ENCODE data around the gene SPIRE1. TPM values are rescaled to one million over a fixed set of nuclear protein-coding genes. Genes with fewer than 3 reads are reported as not detected.

SPIRE1 gene
- total and polyA plus RNA-seq, 4 donors, result 0.29 to 5.7 (median 3.2) TPM

GRCh38 chr18:12432881-12433280 lies 225.0 kb downstream of the SPIRE1 start:
- H3K27me3 ChIP-seq (ENCODE audit: control insufficient read depth in 4 of 4, insufficient read depth in 4 of 4, low read length in 3 of 4), result no peaks in the 10 kb centered on the region
- H3K36me3 ChIP-seq (ENCODE audit: control insufficient read depth in 4 of 4, insufficient read depth in 3 of 4, low read depth in 1 of 4, low read length in 3 of 4), result peaks cover 0 to 2% (median 0%) of the 10 kb centered on the region in 4 donors
- no peak overlapping the region for H3K9ac ChIP-seq (ENCODE audit: low read depth in 1 of 2, low read length in 2 of 2)
- no peaks in the 10 kb centered on the region for H3K9me3 ChIP-seq (ENCODE audit: control insufficient read depth in 4 of 4, low read length in 3 of 4)
- H3K4me3 ChIP-seq (ENCODE audit: low read depth in 1 of 3, low read length in 3 of 3), result no peak overlapping the region
- no peak for TF ChIP-seq TAF1 (conservative IDR thresholded peaks at IDR 0.05)
- TF ChIP-seq, protein P1, sequence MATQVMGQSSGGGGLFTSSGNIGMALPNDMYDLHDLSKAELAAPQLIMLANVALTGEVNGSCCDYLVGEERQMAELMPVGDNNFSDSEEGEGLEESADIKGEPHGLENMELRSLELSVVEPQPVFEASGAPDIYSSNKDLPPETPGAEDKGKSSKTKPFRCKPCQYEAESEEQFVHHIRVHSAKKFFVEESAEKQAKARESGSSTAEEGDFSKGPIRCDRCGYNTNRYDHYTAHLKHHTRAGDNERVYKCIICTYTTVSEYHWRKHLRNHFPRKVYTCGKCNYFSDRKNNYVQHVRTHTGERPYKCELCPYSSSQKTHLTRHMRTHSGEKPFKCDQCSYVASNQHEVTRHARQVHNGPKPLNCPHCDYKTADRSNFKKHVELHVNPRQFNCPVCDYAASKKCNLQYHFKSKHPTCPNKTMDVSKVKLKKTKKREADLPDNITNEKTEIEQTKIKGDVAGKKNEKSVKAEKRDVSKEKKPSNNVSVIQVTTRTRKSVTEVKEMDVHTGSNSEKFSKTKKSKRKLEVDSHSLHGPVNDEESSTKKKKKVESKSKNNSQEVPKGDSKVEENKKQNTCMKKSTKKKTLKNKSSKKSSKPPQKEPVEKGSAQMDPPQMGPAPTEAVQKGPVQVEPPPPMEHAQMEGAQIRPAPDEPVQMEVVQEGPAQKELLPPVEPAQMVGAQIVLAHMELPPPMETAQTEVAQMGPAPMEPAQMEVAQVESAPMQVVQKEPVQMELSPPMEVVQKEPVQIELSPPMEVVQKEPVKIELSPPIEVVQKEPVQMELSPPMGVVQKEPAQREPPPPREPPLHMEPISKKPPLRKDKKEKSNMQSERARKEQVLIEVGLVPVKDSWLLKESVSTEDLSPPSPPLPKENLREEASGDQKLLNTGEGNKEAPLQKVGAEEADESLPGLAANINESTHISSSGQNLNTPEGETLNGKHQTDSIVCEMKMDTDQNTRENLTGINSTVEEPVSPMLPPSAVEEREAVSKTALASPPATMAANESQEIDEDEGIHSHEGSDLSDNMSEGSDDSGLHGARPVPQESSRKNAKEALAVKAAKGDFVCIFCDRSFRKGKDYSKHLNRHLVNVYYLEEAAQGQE (IDR thresholded peaks at IDR 0.05), result no peak
- TF ChIP-seq JUND (IDR thresholded peaks at IDR 0.05), result no peak
- TF ChIP-seq, protein P2, sequence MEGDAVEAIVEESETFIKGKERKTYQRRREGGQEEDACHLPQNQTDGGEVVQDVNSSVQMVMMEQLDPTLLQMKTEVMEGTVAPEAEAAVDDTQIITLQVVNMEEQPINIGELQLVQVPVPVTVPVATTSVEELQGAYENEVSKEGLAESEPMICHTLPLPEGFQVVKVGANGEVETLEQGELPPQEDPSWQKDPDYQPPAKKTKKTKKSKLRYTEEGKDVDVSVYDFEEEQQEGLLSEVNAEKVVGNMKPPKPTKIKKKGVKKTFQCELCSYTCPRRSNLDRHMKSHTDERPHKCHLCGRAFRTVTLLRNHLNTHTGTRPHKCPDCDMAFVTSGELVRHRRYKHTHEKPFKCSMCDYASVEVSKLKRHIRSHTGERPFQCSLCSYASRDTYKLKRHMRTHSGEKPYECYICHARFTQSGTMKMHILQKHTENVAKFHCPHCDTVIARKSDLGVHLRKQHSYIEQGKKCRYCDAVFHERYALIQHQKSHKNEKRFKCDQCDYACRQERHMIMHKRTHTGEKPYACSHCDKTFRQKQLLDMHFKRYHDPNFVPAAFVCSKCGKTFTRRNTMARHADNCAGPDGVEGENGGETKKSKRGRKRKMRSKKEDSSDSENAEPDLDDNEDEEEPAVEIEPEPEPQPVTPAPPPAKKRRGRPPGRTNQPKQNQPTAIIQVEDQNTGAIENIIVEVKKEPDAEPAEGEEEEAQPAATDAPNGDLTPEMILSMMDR (IDR thresholded peaks at IDR 0.05; ENCODE audit: low read depth, low read length, missing input control), result no peak
- TF ChIP-seq HNF4G (IDR thresholded peaks at IDR 0.05), result no peak
- no peak for TF ChIP-seq EGR1 (IDR thresholded peaks at IDR 0.05; ENCODE audit: low read depth in 2 of 2)
- TF ChIP-seq RXRA (IDR thresholded peaks at IDR 0.05), result no peak
- TF ChIP-seq RAD21 (IDR thresholded peaks at IDR 0.05), result no peak
- no peak for TF ChIP-seq MAX (IDR thresholded peaks at IDR 0.05)
- TF ChIP-seq GABPA (IDR thresholded peaks at IDR 0.05 in 1 of 2, conservative IDR thresholded peaks at IDR 0.05 in 1 of 2), result no peak
- WGBS, result 98% methylated on average over 31 of the region's 31 CpGs
- H3K4me1 ChIP-seq (ENCODE audit: control insufficient read depth in 4 of 4, insufficient read depth in 4 of 4, low read length in 3 of 4), result no peaks in the 10 kb centered on the region
- no peak overlapping the region for H3K27ac ChIP-seq (ENCODE audit: low read depth in 1 of 2, low read length in 2 of 2)
- DNase-seq (ENCODE audit: low spot score), result no peak

DNA sequence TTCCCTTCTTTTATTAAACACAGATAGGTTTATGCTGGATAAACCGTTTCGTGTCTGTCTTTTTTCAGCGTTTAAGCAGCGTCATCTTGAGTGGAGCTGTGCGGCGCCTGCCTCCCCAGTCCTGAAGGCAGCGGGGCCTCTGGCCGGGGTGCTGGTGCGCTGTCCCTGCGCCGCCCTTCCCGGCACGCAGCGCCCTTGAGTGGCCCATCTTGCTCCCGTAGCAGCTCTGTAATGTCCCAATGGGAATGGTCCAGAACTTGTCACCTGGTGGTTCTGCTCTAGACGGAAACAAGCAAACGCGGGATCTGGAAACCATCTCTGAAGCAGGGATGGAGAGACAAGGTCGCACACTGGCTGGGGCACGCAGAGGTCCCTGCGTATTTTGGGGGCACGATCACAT lies 225.7 kb downstream of the SPIRE1 start:
- H3K36me3 ChIP-seq (ENCODE audit: control insufficient read depth in 4 of 4, insufficient read depth in 3 of 4, low read depth in 1 of 4, low read length in 3 of 4), result peaks cover 0 to 2% (median 0%) of the 10 kb centered on the region in 4 donors
- H3K9ac ChIP-seq (ENCODE audit: low read depth in 1 of 2, low read length in 2 of 2), result no peak overlapping the region
- H3K27ac ChIP-seq (ENCODE audit: low read depth in 1 of 2, low read length in 2 of 2), result no peak overlapping the region
- no peak for DNase-seq (ENCODE audit: low spot score)
- 97% methylated on average over 22 of the region's 22 CpGs for WGBS
- H3K4me3 ChIP-seq (ENCODE audit: low read depth in 1 of 3, low read length in 3 of 3), result no peak overlapping the region
- TF ChIP-seq, protein P3, sequence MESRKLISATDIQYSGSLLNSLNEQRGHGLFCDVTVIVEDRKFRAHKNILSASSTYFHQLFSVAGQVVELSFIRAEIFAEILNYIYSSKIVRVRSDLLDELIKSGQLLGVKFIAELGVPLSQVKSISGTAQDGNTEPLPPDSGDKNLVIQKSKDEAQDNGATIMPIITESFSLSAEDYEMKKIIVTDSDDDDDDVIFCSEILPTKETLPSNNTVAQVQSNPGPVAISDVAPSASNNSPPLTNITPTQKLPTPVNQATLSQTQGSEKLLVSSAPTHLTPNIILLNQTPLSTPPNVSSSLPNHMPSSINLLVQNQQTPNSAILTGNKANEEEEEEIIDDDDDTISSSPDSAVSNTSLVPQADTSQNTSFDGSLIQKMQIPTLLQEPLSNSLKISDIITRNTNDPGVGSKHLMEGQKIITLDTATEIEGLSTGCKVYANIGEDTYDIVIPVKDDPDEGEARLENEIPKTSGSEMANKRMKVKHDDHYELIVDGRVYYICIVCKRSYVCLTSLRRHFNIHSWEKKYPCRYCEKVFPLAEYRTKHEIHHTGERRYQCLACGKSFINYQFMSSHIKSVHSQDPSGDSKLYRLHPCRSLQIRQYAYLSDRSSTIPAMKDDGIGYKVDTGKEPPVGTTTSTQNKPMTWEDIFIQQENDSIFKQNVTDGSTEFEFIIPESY (IDR thresholded peaks at IDR 0.05), result no peak
- TF ChIP-seq NR2F2 (IDR thresholded peaks at IDR 0.05) (no peak), FOXA2 (IDR thresholded peaks at IDR 0.05) (no peak), RAD21 (IDR thresholded peaks at IDR 0.05) (no peak), TAF1 (conservative IDR thresholded peaks at IDR 0.05) (no peak), RXRA (IDR thresholded peaks at IDR 0.05) (no peak), FOXA1 (IDR thresholded peaks at IDR 0.05) (no peak), GABPA (IDR thresholded peaks at IDR 0.05 in 1 of 2, conservative IDR thresholded peaks at IDR 0.05 in 1 of 2) (no peak), YY1 (IDR thresholded peaks at IDR 0.05) (no peak), HNF4A (conservative IDR thresholded peaks at IDR 0.05) (no peak), SP1 (IDR thresholded peaks at IDR 0.05) (no peak)
- no peaks in the 10 kb centered on the region for H3K27me3 ChIP-seq (ENCODE audit: control insufficient read depth in 4 of 4, insufficient read depth in 4 of 4, low read length in 3 of 4)
- H3K4me1 ChIP-seq (ENCODE audit: control insufficient read depth in 4 of 4, insufficient read depth in 4 of 4, low read length in 3 of 4), result no peaks in the 10 kb centered on the region
- no peaks in the 10 kb centered on the region for H3K9me3 ChIP-seq (ENCODE audit: control insufficient read depth in 4 of 4, low read length in 3 of 4)
